Measurements from ENCODE around the gene WDR1.

The WDR1 gene

GRCh38 chr4:10034612-10035104, 81.9 kb downstream of the WDR1 start:
- Histone ChIP-seq H3K27ac (ENCODE audit: low read depth, low read length) (no peak overlapping the region), H3K36me3 (ENCODE audit: low read length) (no peaks in the 10 kb centered on the region), H3F3A (ENCODE audit: insufficient read depth) (no peaks in the 10 kb centered on the region), H3K9me3 (ENCODE audit: insufficient read depth, low read length) (no peaks in the 10 kb centered on the region), H3K4me3 (ENCODE audit: insufficient read depth, low read length, poor library complexity, severe bottlenecking) (no peak overlapping the region), H3K27me3 (ENCODE audit: low read length) (no peaks in the 10 kb centered on the region), H3K79me2 (ENCODE audit: insufficient read depth, low read length) (no peaks in the 10 kb centered on the region), H4K20me1 (ENCODE audit: low read depth, low read length) (no peaks in the 10 kb centered on the region), H2AFZ (ENCODE audit: low read depth, low read length, severe bottlenecking) (no peak overlapping the region), H3K4me2 (ENCODE audit: low read depth, low read length, poor library complexity, severe bottlenecking) (no peak overlapping the region), H3K9ac (ENCODE audit: low read length) (no peak overlapping the region), H3K9me2 (replicated peaks; ENCODE audit: insufficient read depth, low read length) (no peaks in the 10 kb centered on the region)
- no peak for TF ChIP-seq EZH2phosphoT487 (conservative IDR thresholded peaks at IDR 0.05; ENCODE audit: low read length)

- Histone ChIP-seq H3K9me3 (ENCODE audit: insufficient read depth, low read length) (no peaks in the 10 kb centered on the region), H3K79me2 (ENCODE audit: insufficient read depth, low read length) (no peaks in the 10 kb centered on the region), H3K9ac (ENCODE audit: low read length) (no peak overlapping the region), H2AFZ (ENCODE audit: low read depth, low read length, severe bottlenecking) (no peak overlapping the region), H4K20me1 (ENCODE audit: low read depth, low read length) (no peaks in the 10 kb centered on the region), H3F3A (ENCODE audit: insufficient read depth) (no peaks in the 10 kb centered on the region), H3K4me2 (ENCODE audit: low read depth, low read length, poor library complexity, severe bottlenecking) (no peak overlapping the region), H3K9me2 (replicated peaks; ENCODE audit: insufficient read depth, low read length) (no peaks in the 10 kb centered on the region), H3K27ac (ENCODE audit: low read depth, low read length) (no peak overlapping the region), H3K27me3 (ENCODE audit: low read length) (no peaks in the 10 kb centered on the region), H3K36me3 (ENCODE audit: low read length) (no peaks in the 10 kb centered on the region), H3K4me3 (ENCODE audit: insufficient read depth, low read length, poor library complexity, severe bottlenecking) (no peak overlapping the region)
- TF ChIP-seq CTCF (IDR thresholded peaks at IDR 0.05; ENCODE audit: insufficient read depth, low read length, poor library complexity, severe bottlenecking) = no peak
- no peak for TF ChIP-seq EZH2phosphoT487 (conservative IDR thresholded peaks at IDR 0.05; ENCODE audit: low read length)
These were observed 82.5 kb downstream of the WDR1 start for GRCh38 chr4:10034136-10034535.

GRCh38 chr4:10033191-10033881, 83.3 kb downstream of the WDR1 start:
- Histone ChIP-seq H3K4me2 (ENCODE audit: low read depth, low read length, poor library complexity, severe bottlenecking) (peak overlapping the region; percentile 9), H3K27me3 (ENCODE audit: low read length) (no peaks in the 10 kb centered on the region), H3K4me3 (ENCODE audit: insufficient read depth, low read length, poor library complexity, severe bottlenecking) (no peak overlapping the region), H3K9me3 (ENCODE audit: insufficient read depth, low read length) (no peaks in the 10 kb centered on the region), H3K9ac (ENCODE audit: low read length) (no peak overlapping the region), H3K27ac (ENCODE audit: low read depth, low read length) (no peak overlapping the region), H3F3A (ENCODE audit: insufficient read depth) (no peaks in the 10 kb centered on the region), H3K9me2 (replicated peaks; ENCODE audit: insufficient read depth, low read length) (no peaks in the 10 kb centered on the region), H3K79me2 (ENCODE audit: insufficient read depth, low read length) (no peaks in the 10 kb centered on the region), H3K36me3 (ENCODE audit: low read length) (no peaks in the 10 kb centered on the region), H2AFZ (ENCODE audit: low read depth, low read length, severe bottlenecking) (no peak overlapping the region), H4K20me1 (ENCODE audit: low read depth, low read length) (no peaks in the 10 kb centered on the region)
- TF ChIP-seq CTCF (IDR thresholded peaks at IDR 0.05; ENCODE audit: insufficient read depth, low read length, poor library complexity, severe bottlenecking) = no peak

GRCh38 chr4:10032625-10033024, 84.0 kb downstream of the WDR1 start:
- Histone ChIP-seq H4K20me1 (ENCODE audit: low read depth, low read length) (no peaks in the 10 kb centered on the region), H3K4me3 (ENCODE audit: insufficient read depth, low read length, poor library complexity, severe bottlenecking) (no peak overlapping the region), H3K27ac (ENCODE audit: low read depth, low read length) (no peak overlapping the region), H3K4me2 (ENCODE audit: low read depth, low read length, poor library complexity, severe bottlenecking) (no peak overlapping the region), H3K9me2 (replicated peaks; ENCODE audit: insufficient read depth, low read length) (no peaks in the 10 kb centered on the region), H3K9ac (ENCODE audit: low read length) (no peak overlapping the region), H3K9me3 (ENCODE audit: insufficient read depth, low read length) (no peaks in the 10 kb centered on the region), H2AFZ (ENCODE audit: low read depth, low read length, severe bottlenecking) (no peak overlapping the region), H3F3A (ENCODE audit: insufficient read depth) (no peaks in the 10 kb centered on the region), H3K27me3 (ENCODE audit: low read length) (no peaks in the 10 kb centered on the region), H3K36me3 (ENCODE audit: low read length) (no peaks in the 10 kb centered on the region), H3K79me2 (ENCODE audit: insufficient read depth, low read length) (no peaks in the 10 kb centered on the region)
- TF ChIP-seq CTCF (IDR thresholded peaks at IDR 0.05; ENCODE audit: insufficient read depth, low read length, poor library complexity, severe bottlenecking) = no peak

All from SU-DHL-6 (cell line).